ENCODE data around the gene ITM2C.

Gene ITM2C

GRCh38 chr2:230852113-230852512, 12.6 kb upstream of the ITM2C start:
- DNase-seq (no peak), ATAC-seq (no peak)

- ATAC-seq (no peak), DNase-seq (no peak)
Observed at GRCh38 chr2:230861552-230862255, 3.0 kb upstream of the ITM2C start.

- DNase-seq: no peak
- ATAC-seq: no peak
Observed at GRCh38 chr2:230862292-230862691, 2.5 kb upstream of the ITM2C start.

- no peak for ATAC-seq
Observed at GRCh38 chr2:230863031-230863430, 1.7 kb upstream of the ITM2C start.

GRCh38 chr2:230863442-230864121, 1.2 kb upstream of the ITM2C start:
- ATAC-seq: no peak
- DNase-seq: no peak

More at GRCh38 chr2:230863031-230863430, 1.7 kb upstream of the ITM2C start:
- DNase-seq: no peak

GRCh38 chr2:230864122-230864604, 579 bp upstream of the ITM2C start:
- no peak for ATAC-seq
- DNase-seq: no peak

GRCh38 chr2:230865307-230865765, 594 bp downstream of the ITM2C start:
- ATAC-seq: no peak
- DNase-seq: no peak

- peak; percentile 58 for DNase-seq
- no peak for ATAC-seq
Observed at GRCh38 chr2:230865766-230866755, 1.3 kb downstream of the ITM2C start.

GRCh38 chr2:230866756-230867523, 2.2 kb downstream of the ITM2C start:
- DNase-seq: peak; percentile 77
- ATAC-seq: peak; percentile 52

GRCh38 chr2:230868161-230868946, 3.6 kb downstream of the ITM2C start:
- DNase-seq (no peak), ATAC-seq (no peak)

- no peak for DNase-seq
- no peak for ATAC-seq
Observed at GRCh38 chr2:230868947-230869913, 4.5 kb downstream of the ITM2C start.

DNA sequence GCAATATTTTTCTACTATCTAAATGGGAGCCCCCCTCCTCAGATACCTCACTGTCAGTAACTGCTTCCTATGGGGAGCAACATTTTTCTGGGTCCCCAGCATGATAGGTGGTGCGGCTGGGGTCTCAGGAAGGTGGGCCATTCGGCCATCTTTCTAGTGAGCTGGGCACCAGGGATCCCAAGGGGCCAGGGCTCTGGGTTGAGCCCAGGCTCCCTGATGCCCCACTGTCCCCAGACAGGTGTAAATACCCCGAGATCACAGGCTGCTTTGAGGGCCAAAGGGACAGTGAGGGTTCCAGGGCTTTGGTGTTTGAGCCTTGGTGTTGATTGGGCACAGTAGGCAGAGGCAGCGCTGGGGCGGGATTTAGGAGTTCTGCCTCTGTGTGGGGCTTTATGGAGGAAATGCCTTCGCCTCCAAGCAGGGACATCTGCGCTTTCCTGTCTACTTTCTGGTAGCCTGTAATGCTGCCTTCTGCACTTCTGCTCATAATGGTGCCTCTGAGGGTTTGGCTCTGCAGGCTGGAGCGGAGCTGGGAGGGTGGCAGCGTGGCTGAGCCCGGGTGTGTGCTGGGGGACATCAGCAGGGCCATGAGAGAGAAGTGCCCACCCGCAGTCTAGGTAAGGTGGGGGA, 5.3 kb downstream of the ITM2C start:
- ATAC-seq (no peak), DNase-seq (no peak)

GRCh38 chr2:230870544-230871360, 6.0 kb downstream of the ITM2C start:
- ATAC-seq (no peak), DNase-seq (no peak)

- ATAC-seq: no peak
- DNase-seq: no peak
Observed at GRCh38 chr2:230871361-230872150, 6.8 kb downstream of the ITM2C start.

- DNase-seq: no peak
- no peak for ATAC-seq
Observed at GRCh38 chr2:230872151-230872967, 7.6 kb downstream of the ITM2C start.

GRCh38 chr2:230872968-230873660, 8.4 kb downstream of the ITM2C start:
- DNase-seq (no peak), ATAC-seq (no peak)

All from stimulated activated naive CD8-positive, alpha-beta T cell treated with anti-CD3 and anti-CD28 coated beads, Interleukin-15, Interleukin-2, amounts not matched to agents 100 U/mL and 50 U/mL, for 24 hours (primary cell).